Lower leg skin (tissue), 4 donors: Measurements from ENCODE around the gene FAM114A2. TPM values are rescaled to one million over a fixed set of nuclear protein-coding genes. Genes with fewer than 3 reads are reported as not detected.

ENCODE experiments used
- DNase-seq, 2 donors: peaks; one replicate each; pipeline ENCODE4 v3.0.0-alpha.2; 2019; ENCODE audit warnings: low spot score in 2 of 2
- H3K4me3 ChIP-seq: fragments of 200-600 bp; sonication (generic); 2 replicates; pipeline ENCODE4 v1.5.1; 2017; ENCODE audit warnings: mild to moderate bottlenecking, low read depth; ENCODE audit not compliant: poor library complexity, severe bottlenecking
- POLR2A ChIP-seq, 2 donors: fragments of 450-650 bp; IDR thresholded peaks; one replicate each; pipeline ENCODE4 v1.6.1; 2016 to 2017; ENCODE audit warnings: antibody characterized with exemption in 2 of 2, mild to moderate bottlenecking in 1 of 2, moderate library complexity in 1 of 2
- WGBS, 2 donors: methylation state at CpG; one replicate each; pipeline ENCODE4 v1.1.5; 2018; 5-methylcytosine and 5-hydroxymethylcytosine counted together
- intact Hi-C: fragments of 100-400 bp; cut with DNase I; formaldehyde crosslinking; loops from one replicate; pipeline ENCODE4 v1.15.0; 2023; ENCODE audit warnings: low total_unique reads
- total RNA-seq, 4 donors: library from RNA; depleted of rRNA; stranded (reverse); fragments of >200 nt; gene quantifications; one replicate each; pipeline ENCODE4 v1.1.0, GENCODE V29; 2016
- TF ChIP-seq, protein P1 (sequence below), 3 donors: fragments of 450-650 bp; IDR thresholded peaks; one replicate each; pipeline ENCODE4 v1.5.1; 2016; ENCODE audit warnings: antibody characterized with exemption in 3 of 3, mild to moderate bottlenecking in 3 of 3, moderate library complexity in 2 of 3

Gene FAM114A2
- total RNA-seq, 4 donors from 2014 or later: 7.6 to 25.1 (median 15.6) TPM

DNA sequence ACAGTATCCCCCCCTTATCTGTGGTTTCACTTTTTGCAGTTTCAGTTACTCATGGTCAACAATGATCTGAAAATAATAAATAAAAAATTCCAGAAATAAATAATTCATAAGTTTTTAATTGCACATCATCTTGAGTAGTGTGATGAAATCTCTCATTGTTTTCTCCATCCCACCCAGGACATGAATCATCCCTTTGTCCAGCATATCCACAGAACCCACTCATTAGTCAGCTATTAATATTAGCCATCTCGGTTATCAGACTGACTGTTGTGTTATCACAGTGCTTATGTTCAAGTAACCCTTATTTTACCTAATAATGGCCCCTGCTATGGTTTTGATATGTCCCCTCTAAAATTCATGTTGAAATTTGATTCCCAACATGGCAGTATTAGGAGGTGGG is 40.7 kb downstream of the FAM114A2 start:
- H3K4me3 ChIP-seq: no peak overlapping the region
- no peak for DNase-seq
- TF ChIP-seq, protein P1, sequence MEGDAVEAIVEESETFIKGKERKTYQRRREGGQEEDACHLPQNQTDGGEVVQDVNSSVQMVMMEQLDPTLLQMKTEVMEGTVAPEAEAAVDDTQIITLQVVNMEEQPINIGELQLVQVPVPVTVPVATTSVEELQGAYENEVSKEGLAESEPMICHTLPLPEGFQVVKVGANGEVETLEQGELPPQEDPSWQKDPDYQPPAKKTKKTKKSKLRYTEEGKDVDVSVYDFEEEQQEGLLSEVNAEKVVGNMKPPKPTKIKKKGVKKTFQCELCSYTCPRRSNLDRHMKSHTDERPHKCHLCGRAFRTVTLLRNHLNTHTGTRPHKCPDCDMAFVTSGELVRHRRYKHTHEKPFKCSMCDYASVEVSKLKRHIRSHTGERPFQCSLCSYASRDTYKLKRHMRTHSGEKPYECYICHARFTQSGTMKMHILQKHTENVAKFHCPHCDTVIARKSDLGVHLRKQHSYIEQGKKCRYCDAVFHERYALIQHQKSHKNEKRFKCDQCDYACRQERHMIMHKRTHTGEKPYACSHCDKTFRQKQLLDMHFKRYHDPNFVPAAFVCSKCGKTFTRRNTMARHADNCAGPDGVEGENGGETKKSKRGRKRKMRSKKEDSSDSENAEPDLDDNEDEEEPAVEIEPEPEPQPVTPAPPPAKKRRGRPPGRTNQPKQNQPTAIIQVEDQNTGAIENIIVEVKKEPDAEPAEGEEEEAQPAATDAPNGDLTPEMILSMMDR (IDR thresholded peaks at IDR 0.05): no peak
- intact Hi-C loops: no loop called here
- 74 to 86% methylated on average over 1 of the region's 1 CpG for WGBS, 2 donors

DNA sequence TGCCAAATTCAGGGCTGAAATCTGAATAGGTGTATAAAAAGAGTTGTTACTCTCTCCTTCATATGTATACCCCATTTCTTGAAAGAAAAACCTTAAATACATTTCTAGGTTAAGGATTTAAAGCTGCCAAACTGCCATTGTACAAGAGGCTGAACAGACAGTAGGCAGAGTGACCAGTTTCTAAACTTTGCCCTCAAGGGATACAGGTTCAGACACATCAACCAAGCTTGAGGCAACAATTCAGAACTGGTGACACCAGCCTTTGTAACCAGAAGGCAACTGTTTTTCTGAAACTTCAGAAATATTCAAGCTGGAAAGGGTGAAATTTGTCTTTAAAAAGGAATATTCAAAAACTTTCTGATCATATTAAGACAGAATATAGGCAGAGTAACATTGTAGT is 47.5 kb downstream of the FAM114A2 start:
- DNase-seq: no peak
- intact Hi-C loops: no loop called here
- no peak for TF ChIP-seq POLR2A (IDR thresholded peaks at IDR 0.05)
- TF ChIP-seq, protein P1 (IDR thresholded peaks at IDR 0.05): no peak
- H3K4me3 ChIP-seq: no peak overlapping the region

DNA sequence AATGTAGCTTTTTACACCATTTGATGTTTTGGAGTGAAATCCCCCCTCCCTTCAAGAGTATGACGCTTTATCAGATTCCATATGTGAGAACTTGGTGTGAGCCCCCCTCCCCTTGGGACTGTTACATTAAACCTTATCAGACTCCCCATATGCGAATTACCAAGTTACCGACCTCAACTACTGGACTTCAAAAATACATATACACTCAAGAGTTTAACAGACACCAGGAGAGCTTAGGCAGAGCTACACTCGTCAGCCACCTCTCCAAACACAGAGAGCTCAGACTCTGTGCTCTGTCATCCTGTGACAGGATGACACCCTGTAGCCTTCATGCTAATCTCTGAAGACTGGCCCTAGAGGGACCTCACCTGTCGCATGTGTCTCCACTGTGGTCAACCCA is 50.2 kb downstream of the FAM114A2 start:
- DNase-seq: no peak
- no peak for TF ChIP-seq POLR2A (IDR thresholded peaks at IDR 0.05)
- TF ChIP-seq, protein P1 (IDR thresholded peaks at IDR 0.05): no peak
- no peak overlapping the region for H3K4me3 ChIP-seq
- WGBS, 2 donors: 95% methylated on average over 5 of the region's 5 CpGs
- intact Hi-C loops: no loop called here

DNA sequence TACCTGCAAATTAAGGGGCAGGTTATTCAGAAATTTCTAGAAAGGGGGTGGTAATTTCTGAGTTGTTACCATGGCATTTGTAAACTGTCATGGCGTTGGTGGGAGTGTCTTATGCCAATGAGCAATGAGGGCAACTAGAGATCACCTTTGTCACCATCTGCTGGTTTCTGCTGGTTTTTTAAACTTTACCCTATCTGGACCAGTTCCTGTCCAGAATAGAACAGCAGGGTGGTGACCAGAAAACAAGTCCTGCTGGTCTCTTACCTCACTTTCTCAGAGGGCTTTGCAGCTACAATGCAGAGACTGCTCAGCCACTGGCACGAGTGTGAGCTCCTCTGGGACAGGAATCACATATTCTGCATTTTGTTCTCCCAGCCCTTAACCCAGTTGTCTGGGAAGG is 51.4 kb downstream of the FAM114A2 start:
- TF ChIP-seq POLR2A (IDR thresholded peaks at IDR 0.05): no peak
- TF ChIP-seq, protein P1 (IDR thresholded peaks at IDR 0.05): no peak
- H3K4me3 ChIP-seq: no peak overlapping the region
- intact Hi-C loops: no loop called here
- WGBS, 2 donors: 79% methylated on average over 2 of the region's 2 CpGs
- no peak for DNase-seq

DNA sequence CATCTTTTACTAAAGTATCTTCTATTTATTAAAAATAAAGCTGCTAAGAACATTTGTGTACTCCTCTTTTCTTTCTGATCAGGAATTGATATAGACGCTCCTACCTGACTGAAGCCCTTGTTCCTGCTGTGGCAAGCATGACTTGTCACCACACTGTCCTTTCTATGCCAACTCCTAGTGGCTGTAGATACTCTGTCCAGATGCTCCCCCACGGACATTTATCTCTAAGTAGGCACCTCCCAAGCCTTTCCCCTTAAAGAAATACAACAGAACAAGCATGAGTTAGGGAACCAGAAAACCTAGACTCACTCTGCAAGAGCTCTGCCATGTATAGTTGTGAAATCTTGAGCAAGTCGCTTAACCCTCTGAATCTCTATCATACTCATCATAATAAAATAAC is 53.2 kb downstream of the FAM114A2 start:
- DNase-seq: no peak
- WGBS, 2 donors: 63 to 65% methylated on average over 3 of the region's 3 CpGs
- no peak for TF ChIP-seq POLR2A (IDR thresholded peaks at IDR 0.05)
- TF ChIP-seq, protein P1 (IDR thresholded peaks at IDR 0.05): no peak
- H3K4me3 ChIP-seq: no peak overlapping the region
- intact Hi-C loops: no loop called here

DNA sequence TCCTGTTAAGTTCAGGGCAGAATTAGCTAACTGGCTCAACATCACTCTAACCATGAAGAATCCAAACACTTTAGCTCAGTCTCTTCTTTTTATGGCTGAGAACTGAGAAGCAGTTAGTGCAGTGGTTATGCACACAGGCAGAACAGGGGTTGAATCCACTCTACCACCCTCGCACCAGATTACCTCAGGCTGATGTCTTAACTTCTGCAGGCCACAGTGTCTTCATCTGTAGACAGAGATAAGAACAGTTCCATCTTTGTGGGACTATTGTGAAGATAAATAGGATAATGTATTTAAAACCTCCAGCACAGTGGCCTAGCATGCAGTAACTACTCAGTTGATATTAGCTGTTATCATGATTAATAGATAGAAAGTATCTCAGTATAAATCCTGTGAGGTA is 54.8 kb downstream of the FAM114A2 start:
- no peak for DNase-seq
- 84 to 86% methylated on average over 1 of the region's 1 CpG for WGBS, 2 donors
- intact Hi-C loops: no loop called here
- no peak for TF ChIP-seq POLR2A (IDR thresholded peaks at IDR 0.05)
- TF ChIP-seq, protein P1 (IDR thresholded peaks at IDR 0.05): no peak
- H3K4me3 ChIP-seq: no peak overlapping the region
